ENCODE results near the gene CTAG1B.
"Not testable (repeated sequence)": the region's sequence is repeated elsewhere in the genome, so short reads cannot be mapped to it uniquely, and the experiment has no call there.

Gene CTAG1B

DNA sequence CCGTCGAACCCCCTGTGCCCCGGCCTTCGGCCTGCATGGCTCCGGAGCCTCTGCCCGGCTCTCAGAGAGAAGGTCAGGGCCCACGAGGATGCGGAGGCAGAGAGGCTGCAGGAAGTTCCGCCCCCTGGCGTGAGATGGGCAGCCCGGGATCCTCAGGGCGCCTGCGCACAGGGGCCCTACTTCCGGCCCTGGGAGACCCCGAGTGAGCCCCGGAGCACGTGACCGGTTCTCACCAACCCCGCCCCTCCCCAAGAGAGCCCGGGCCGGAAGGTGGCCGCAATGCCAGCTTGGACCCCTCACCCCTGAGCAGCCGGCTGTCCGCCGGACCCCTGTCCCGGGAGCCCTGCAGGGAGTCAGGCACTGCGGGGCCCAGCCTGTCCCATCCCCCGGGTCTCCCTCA is at the start of gene CTAG1B:
Gene CTAG1B, minus strand, starts transcription at position 101 of the 400 bp plus-strand sequence. Its CDS starts 64 bp downstream, at position 37.
- DNase-seq = not testable (repeated sequence)

DNA sequence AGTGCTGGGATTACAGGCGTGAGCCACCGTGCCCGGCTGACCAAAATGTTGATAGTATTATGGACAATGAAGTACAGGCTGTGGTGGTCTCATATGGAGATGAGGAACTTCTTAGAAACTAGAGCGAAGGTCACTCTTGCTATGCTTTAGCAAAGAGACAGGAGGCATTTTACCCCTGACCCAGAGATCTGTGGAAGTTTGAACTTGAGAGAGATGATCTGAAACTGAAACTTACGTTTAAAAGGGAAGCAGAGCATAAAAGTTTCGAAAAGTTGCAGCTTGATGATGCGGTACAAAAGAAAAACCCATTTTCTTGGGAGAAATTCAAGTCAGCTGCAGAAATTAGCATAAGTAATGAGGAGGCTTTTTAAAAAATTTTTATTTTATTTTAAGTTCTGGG is 42.8 kb upstream of the CTAG1B start:
- no peak for DNase-seq

DNA sequence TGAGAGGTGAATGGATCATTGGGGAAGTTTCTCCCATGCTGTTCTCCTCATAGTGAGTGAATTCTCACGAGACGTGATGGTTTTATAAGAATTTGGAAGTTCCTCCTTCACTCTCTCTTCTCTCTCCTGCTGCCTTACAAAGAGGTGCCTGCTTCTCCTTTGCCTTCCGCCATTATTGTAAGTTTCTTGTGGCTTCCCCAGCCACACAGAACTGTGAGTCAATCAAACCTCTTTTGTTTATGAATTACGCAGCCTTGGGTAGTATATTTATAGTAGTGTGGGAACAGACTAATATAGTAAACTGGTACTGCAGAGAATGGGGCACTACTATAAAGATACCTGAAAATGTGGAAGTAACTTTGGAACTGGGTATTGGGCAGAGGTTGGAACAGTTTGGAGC is 42.1 kb upstream of the CTAG1B start:
- DNase-seq = no peak

DNA sequence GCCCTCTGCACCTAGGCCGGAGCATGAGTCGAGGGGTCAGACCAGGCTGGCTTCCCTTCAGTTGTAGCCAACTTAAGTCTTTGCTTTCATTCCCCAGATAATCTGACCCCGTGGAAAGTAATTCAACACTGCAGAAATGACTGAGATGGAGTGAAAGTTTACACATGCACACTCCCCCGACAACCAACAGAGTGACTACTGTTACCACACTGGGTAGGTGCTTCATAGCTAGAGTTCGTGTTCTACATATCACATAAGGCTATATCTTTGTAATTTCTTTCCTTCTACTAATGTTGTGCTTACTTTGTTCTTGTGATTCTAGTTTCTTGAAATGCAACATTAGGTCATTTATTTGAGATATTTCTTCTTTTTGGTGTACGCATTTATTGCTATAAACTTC is 41.5 kb upstream of the CTAG1B start:
- DNase-seq = no peak

DNA sequence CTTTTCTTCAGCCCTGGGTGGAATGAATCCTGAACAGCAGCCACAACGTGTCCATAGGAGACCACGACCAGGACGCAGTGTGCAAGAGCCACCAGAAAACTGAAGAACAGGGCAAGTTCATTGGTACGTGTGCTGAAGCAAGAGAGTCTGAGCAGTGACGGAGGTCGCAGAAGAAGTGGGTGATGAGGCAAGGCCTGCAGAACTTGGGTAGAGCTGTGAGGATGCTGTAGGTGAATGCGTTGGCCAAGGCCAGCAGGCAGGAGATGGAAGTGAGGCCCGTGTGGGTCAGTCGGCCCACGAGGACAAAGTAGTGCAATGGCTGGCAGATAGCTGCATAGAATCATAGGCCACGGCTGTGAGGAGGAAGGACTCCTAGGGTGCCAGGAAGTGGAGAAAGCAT is 39.9 kb upstream of the CTAG1B start:
- no peak for DNase-seq

DNA sequence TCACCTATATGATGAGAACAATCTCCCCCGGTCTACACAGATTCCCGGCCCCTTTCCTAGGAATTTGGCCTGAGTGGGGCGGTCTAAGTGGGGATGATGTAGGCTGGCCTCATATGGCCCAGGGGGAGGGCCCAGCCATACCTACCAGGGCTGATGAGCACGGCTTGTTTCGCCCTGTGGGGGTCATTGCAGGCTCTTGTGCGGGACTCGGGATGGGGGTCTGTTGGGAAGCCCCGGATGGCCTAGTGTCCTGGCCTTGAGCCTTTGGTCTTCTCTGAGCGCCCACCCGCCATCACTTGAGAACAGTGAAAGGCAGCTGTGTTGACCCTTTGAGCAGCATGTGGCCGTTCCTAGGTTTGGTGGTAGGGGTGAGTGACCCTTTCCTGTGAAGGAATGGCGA is 39.1 kb upstream of the CTAG1B start:
- no peak for DNase-seq

DNA sequence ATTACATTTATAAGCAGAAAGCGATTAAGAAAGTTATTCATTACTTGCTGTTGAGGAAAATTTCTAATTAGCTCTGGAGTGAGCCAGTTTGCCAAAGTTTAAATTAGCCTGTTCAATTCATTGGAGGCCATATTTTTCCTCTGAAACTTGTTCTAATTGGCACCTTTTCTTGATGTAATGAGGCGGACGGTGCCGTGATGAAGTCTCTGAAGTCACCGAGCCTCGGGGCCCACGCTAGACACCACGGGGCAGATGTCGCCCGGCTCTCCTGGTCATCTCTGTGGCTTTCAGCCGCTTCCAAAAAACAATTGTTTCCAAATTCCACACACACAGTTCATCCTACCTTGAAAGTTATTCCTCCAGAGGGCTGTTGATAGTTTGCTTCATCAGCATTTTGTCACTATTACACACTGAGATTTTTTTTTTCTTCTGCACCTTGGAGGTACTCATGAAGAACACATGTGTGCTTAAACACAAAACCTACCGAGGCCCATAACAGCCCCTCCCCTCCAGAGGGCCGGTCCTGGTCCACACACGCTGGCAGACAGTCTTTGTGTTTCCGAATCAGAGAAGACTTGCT is 38.2 kb upstream of the CTAG1B start:
- DNase-seq = no peak

DNA sequence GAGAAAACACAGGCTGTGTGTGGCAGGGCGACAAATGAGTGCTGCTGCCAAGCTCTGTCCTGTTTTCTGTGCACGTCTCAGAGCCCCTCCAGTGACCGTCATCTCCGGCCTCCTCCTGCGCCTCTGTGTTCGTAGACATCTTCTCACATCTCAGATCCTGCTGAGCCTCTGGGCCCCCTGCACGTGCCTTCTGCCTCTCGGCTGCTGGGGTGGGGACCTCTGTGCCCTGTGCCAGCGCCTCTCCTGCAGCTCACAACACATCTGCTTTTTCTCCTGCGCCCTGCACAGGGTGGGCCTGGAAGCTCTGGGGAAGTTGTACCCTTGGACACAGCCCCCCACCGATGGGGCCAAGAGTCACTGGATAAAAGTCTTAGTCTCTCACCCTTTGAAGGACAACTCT is 36.7 kb upstream of the CTAG1B start:
- no peak for DNase-seq

DNA sequence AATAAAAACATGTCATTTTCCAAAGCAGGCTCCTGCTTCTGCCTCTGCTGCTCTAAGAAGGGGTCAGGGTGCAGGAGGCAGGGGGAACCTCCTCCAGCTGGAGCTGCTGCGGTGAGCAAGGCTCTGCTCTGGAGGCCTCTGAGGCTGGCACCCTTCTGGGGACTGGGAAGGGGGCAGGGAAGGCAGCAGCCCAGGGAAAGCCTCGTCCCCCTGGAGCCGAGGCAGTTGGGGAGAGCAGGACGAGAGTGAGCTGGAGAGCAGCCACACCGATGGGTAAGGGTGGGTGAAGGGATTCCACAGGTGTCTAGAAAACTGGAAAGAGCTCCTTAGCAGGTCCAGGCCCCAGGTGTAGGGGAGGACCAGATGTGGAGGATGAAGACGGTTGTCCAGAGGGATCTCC is 36.3 kb upstream of the CTAG1B start:
- DNase-seq = no peak

DNA sequence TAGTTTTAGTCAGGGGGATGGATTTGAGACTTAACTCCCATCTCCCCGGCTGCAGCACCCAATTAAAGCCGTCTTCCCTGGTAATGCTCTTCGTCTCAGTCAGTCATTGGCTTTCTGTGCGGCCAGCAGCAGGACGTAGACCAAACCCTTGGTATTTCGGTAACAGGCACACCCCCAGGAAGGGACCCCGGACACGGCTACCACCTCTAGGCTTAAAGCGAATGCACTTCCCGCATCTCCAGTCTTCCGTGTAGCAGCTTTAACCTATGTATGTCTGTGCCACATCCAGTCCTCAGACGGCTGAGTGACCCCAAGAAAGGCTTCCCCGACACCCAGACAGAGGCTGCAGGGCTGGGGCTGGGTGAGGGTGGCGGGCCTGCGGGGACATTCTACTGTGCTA is 35.8 kb upstream of the CTAG1B start:
- DNase-seq = no peak

DNA sequence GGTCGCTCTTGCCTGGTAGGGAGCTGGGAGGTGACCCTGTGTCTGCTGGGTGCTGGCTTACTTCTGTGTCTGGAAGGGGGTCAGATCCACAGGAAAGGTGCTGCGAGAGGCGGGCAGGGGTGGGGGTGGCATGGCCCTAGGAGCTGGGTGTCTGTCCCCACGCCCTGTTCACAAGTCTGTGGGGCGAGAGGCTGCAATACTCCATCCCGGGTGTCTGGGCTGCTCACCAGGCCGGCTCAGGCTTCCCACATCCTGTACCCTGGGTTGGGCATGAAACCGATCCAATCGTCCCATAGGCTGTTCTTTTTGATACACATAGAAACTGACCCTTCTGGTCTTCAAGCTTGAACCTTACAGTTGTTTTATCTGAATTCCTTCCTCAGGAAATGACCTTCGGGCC is 35.3 kb upstream of the CTAG1B start:
- DNase-seq = no peak

DNA sequence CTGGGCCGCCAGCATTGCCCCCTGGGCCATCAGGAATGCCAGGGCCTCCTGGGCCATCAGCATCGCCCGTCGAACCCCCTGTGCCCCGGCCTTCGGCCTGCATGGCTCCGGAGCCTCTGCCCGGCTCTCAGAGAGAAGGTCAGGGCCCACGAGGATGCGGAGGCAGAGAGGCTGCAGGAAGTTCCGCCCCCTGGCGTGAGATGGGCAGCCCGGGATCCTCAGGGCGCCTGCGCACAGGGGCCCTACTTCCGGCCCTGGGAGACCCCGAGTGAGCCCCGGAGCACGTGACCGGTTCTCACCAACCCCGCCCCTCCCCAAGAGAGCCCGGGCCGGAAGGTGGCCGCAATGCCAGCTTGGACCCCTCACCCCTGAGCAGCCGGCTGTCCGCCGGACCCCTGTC is 34.3 kb upstream of the CTAG1B start, which contains the start of gene CTAG2:
Gene CTAG2, minus strand, starts transcription at position 167 of the 400 bp plus-strand sequence. Its CDS starts 64 bp downstream, at position 103.
- not testable (repeated sequence) for DNase-seq

DNA sequence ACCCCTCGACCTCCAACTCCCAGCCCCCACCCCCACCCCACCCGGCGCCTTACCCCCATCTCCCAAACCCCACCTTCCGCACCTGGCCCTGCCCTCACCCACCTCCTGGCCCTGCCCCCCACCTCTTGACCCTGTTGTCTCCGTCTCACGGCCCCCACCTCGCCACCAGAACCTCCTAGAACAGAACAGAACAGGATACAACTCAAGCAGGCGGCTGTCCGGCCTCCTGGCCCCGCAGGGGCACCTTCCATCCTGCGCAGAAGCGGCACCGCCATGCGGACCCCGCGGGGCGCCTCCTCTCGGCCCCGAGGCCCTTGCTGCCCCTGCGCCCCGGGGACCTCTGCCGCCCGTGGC is 33.9 kb upstream of the CTAG1B start:
- no peak for DNase-seq

DNA sequence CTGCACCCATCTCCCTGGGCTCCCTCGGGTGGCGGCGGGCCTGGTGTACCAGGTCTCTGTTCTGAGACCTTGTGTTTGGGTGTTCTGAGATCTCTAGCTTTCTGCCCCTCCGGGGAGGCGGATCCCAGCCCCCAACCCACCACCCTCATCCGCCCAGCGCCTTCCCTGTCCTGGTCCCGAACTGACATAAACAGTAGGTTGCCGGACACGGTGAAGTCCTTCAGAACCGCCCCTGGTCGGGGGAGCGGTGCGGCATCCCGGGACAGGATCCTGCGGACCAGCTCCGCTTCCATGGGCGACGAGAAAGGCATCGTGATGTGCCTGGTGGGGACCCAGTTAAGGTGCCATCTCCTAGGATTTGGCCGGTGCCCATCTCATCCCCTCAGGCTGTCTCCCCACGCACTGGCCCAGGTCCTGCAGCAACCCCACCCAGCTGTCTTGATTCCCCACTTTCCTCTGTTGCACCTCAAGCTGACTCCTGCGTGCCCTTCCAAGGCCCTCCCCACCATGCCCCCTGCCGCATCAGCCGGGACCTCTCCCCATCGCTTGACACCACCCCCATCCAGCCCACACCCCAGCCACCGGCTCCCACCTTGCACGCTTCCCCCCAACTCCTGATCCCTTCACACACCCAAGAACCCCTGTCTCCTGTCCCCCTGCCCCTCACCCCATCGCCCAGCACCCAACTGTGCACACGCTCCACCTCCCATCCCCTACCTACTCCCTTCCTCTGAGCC is 33.4 kb upstream of the CTAG1B start:
- DNase-seq = no peak

DNA sequence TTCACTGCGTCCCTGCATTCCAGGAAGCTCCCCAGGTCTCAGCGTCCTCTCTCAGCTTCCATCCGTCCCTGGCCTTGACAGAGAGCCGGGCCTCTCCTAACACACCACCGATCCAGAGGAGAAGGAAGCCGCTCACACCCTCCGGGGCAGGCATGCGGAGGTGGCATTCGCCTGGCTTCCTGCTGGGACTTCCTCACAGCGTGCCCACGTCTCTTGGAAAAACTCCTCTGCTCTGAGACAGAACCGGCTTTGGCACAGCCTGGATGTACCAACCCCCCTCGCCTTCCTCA is 31.1 kb upstream of the CTAG1B start:
- DNase-seq = no peak

DNA sequence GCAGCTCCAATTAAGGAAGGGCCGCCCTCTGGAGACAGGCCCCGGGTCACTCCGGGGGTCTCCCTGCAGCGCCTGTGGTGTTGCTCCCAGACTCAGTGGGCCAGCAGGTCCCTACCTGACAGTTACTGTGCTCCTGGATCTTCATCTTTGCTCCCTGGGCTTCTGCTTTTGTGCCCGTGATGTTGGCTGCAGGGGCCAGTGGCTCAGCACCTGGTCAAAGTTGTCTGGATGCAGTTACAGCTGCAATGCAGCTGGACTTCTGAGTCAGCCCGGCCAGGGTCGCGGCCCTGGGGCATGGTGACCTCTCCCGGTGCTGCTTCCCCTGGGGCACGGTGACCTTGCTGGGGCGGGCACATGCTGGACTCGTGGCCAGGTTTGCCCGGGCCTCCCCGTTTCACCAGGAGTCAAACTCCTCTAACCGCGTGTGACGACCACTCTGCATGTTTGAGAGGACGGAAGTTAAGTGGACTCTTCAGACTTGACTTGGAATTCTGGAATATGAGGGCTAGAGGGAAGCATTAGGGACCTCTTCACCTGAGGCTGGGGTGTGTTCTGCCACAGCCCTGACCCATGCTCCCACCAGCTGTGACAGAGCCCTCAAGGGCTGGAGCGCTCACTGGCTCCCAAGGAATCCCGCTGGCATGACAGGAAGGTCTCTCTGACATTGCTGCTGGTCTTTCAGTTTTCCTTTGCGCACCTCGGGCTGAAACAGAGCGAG is 30.6 kb upstream of the CTAG1B start:
- no peak for DNase-seq

DNA sequence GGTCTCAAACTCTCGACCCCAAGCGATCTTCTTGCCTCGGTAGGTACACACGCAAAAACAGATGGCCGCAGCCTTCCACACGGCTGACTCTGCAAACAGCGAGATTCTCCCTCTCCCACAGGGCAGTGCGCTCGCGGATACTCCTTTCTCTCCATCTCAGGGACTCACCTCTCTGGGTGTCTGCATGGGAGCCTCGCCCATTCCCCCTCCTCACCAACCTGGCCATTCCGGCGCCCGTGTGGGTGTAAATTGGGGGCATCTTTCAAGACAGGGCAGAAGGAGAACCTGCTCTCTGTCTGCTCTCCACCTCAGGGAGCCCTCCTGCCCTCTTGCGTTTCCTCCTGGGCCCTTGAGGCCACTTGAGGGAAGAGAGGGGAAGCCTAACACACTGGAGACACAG is 29.8 kb upstream of the CTAG1B start:
- DNase-seq = no peak

DNA sequence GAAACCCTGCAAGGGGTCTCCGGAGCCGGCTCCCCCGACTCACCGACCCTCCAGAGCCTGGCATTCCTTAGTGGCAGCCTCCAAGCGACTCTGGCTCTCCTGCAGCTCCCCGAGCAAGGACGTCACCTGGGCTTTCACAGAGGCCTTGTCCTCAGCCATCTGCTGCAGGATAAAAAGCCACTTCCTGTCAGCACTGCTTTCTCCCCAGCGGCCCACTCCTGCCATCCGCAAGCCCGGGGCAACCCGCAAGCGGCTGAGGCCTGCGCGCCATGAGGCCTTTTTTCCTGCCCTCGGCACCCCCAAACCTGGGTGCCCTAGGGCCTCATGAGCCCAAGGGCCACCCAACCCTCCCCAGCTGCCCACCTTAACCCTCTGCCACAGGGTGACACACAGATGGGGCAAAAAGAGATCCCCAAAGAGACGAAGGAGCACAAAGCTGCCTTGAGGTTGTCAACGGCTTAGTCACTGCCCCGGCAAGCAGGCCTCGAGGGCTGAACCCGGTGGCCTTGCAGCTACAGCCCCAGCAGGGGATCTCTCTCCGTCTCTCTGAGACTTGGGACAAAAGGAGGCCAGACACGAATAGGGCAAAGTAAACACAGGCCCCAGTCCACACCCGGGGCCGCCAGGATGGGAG is 26.8 kb upstream of the CTAG1B start:
- DNase-seq = not testable (repeated sequence)

DNA sequence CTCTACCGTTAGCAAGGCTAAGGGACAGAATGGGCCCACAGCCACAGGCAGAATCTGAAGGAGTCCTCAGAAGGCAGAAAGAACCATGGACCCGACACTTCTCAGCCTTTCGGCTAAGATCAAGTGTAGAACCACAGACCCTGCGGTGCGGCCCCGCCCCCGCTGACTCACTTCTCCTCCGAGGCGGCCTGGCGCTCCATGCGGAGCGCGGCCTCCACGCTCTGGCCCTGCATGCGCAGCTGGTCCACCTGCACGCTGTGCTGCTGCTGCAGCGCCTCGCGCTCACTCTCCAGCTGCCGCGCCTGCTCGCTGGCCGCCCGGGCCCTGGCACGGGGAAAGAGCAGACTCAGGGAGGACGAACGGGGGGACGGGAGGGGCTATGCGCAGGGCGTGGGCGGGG is 24.6 kb upstream of the CTAG1B start:
- not testable (repeated sequence) for DNase-seq

DNA sequence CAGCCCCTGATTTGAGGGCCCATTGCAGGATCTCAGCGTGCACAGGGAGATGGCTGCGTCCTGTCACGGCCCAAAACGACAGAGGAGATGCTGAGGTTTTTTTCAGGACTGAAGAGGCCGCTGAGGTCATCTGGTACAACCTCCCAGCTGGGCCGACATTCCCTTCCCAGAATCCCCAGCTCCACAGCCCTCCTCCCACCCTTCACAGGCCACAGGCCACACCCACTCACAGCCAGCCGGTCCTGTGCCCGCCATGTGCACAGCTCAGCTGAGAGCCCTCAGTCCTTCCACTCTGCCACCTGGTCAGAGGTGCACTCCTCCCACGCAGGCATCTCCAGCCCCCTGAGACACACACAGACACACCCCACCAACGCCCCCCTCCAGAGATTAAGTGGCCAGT is 22.7 kb upstream of the CTAG1B start:
- not testable (repeated sequence) for DNase-seq

DNA sequence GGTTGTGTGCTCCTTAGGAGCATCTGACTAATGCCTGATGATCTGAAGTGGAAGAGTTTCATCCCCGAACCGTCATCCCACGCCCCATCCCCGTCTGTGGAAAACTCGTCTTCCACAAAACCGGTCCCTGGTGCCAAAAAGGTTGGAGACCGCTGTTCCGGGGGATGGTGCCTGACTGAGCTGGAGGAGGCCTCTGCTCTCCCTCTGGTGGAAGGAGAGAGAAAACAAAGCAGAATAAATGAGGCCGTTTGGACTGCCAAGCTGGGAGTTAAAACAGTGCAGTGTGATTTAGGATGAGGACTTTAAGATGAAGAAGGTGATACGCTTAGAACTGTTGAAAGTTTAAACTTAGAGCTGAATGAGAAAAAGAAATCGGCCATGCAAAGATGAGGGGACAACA is 14.6 kb upstream of the CTAG1B start:
- DNase-seq = not testable (repeated sequence)

DNA sequence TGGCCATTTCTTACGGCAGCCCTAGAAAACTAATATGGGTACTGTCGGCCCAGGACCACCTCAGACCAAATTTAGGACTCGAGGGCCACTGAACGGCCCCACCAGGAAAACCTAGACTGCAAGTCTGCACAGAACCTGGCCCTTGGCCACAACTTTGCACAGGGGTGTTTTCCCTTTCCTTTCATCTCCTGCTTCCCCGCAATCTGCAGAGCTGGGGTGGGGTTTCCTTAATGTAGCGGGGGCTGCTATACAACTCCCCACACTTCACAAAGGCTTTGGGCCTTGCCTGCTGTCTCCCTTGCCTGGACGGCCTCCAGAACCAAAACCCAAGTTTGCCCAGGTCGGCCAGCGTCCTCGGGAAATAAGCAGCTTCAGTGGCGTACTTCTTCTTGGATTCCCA is 11.9 kb upstream of the CTAG1B start:
- DNase-seq = not testable (repeated sequence)

DNA sequence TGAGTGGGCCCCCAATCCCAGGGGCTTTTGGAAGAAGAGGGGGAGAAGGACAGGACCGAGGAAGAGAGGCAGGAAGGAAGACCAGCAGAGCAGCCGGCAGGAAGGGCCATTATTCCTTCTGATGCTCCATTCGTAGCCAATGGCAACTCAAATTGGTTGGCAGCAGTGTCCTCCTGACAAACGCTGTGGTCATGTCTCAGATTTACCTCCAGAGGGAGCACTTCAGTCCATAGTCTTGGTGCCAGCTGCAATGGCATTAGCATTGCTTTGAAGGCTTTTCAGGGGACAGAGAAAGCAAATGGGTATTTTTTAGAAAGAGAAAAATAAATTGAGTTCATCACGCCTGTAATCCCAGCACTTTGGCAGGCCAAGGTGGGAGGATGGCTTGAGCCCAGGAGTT is 9.9 kb upstream of the CTAG1B start:
- DNase-seq = not testable (repeated sequence)

Data from hematopoietic multipotent progenitor cell treated with erythropoietin and hydrocortisone succinate and interleukin-3 and kit ligand, for 8 days (in vitro differentiated cells).